SKM-1 (cell line): ENCODE results near the gene ARHGAP22.
A peak's percentile ranks its signal among the peaks of the same experiment; 100 is the strongest.

Source experiments
- DNase-seq: peaks from one replicate; lab custom pipeline; 2025; ENCODE audit not compliant: unreplicated experiment; lab: John Stamatoyannopoulos, UW

ARHGAP22 gene

DNA sequence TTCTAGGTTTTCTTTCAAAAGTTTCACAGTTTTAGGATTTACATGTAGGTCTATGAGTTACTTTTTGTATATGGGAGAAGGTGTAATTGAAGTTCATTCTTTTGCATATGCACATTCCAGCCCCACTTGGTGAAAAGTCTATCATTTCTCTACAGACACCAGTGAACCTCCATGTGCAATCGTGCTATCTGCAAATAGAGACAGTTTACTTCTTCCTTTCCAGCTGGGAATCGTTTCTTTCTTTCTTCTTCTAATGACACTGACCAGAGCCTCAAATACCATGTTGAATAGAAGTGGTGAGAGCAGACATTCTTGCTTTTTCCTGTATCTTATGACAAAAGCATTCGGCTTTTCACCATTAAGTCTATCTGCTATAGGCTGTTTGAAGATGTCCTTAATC is 122.7 kb downstream of the ARHGAP22 start:
- DNase-seq, result no peak

DNA sequence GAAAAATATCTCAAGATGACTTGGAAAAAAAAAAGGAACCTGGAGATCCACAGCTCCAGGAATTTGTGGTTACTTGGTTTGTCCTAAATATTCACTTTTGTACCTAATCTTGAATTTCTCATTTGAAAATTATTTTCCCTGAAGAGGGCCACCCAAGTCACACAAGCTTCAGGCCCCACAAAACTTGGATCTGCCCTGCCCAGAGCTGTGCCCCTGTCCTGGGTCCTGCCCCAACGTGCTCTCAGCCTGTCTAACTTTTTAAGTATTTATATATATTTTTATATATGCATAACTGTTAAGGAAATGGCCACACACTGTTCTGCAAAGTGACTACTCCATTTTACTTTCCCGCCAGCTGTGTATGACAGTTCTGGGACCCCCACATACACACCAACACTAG is 123.5 kb downstream of the ARHGAP22 start:
- no peak for DNase-seq

DNA sequence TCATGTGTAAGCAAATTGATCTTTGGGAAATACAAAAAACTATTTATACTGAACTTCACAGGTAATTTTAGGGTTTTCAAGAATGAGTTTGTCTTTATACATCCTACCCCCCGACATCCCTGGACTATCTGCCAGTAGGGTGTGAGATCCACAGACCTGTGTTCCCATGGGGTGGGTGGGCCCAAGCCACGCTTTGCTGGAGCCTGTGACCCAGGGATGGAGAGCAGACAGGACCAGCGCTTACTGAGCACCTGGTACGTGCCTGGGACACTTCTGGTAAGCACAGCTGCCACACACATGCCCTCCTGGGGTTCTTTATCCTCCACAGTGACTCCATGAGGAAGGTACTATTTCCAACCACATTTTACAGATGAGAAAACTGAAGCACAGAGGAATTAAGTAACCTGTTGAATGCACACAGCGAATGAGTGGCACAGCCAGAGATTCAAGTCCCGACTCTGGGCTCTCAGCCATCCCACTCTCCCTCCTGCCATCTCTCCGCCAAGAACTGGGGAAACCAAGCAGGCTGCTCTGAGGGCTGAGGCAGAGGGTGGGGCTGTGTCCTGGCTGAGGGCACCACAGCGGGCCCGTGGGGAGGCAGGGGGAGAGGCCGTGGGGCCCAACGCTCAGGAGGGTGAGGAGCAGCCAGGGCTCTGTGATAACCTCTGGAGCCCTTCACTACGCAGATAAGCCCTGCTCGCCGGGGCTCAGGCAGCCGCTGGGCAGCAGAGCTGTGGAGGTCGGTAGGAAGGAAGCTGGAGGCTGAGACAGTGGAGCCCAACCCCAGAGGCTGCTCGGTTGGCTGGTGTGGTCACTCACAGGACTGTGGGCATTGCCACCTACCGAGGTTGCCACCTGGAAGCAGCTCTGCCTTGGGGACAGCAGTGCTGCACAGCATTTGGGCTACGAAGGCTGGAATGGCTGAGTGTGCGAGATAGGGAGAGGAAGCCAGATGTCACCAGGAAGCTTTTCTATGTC is 124.2 kb downstream of the ARHGAP22 start:
- DNase-seq, result no peak

DNA sequence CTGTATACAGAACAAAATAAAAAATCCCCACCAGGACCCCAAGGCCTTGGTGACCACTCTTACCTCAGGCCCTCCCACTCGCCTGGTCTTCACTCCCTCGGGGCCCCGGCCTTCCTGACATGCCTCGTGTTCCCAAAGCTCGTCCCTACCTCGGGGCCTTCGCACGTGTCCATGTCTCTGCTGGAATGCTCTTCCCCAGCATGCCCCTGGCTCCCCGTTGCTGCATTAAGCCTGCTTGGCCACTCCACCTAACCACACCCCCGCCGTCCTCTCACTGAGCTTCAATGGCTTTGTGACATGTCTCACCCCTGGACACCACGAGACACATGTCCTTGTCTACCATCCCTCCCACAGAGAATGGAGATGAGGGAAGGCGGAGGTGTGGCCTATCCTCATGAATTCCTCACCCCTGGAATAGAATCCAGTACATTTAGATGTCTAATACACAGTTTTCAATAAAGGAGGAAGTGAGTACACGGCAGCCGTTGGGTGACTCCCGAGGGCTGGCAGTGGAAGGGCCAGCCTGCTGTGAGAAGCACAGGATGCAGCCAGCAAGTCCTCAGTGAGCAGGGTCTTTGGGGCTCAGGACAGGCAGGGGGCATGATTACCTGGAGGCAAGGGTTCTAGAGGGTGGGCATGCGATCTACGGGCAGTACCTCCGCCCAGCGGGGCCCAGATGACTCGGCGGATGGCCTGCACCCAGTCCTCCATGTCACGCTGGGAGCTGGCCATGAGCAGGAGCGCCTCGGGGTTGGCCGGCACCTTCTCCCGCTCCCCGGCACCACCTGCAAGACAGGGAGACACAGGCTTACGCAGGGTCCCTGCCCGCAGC is 125.7 kb downstream of the ARHGAP22 start:
- no peak for DNase-seq

DNA sequence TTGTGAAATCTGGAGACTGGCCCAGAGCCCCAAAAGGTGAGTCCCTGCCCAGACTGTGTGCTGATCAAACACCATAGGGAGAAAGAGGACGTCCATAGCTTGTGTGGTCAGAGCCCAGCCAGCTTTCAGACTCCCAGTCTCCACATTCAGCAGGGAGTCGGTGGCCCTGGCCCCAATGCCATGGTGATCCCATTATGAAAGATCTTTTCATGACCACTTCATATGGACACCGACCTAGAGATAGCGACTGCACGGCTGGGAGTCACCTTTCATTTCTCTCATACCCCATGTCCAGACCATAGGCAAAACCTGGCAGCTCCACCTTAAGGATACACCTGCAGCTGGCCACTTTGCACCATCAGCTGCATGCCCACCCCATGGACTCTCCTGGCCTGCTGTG is 126.4 kb downstream of the ARHGAP22 start:
- DNase-seq, result no peak

DNA sequence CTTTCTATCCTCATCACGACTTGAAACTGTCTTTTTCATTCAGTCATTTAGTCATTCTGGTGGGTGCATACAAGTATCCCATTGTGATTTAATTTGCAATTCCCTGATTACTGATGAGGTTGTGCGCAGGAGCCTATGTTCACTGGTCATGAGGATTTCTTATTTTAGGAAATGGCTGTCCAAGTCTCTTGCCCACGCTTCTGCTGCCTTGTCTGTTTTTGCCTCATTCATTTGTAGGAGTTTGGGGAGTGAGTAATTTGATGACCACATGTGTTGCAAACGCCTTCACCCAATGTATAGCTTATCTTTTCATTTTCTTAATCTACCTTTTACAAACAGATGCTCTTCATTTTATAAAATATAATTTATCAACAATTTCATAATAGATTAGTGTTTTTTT is 127.3 kb downstream of the ARHGAP22 start:
- no peak for DNase-seq

DNA sequence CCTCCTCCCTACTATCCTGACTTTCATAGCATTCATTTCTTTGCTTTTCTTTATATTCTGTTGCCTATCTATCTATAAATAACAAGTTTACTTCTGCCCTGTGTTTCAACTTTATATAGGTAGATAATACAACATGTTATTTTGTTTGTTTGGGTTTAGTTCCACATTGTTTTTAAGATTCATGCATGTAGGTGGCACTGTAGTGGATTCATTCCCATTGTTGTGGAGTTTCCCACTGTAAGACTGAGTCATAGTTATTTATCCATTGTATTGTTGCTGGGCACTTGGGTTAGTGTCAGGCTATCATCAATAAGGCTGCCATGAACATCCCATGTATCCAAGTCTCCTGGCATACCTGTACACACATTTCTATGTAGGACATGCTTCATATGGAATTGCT is 127.7 kb downstream of the ARHGAP22 start:
- DNase-seq, result no peak

DNA sequence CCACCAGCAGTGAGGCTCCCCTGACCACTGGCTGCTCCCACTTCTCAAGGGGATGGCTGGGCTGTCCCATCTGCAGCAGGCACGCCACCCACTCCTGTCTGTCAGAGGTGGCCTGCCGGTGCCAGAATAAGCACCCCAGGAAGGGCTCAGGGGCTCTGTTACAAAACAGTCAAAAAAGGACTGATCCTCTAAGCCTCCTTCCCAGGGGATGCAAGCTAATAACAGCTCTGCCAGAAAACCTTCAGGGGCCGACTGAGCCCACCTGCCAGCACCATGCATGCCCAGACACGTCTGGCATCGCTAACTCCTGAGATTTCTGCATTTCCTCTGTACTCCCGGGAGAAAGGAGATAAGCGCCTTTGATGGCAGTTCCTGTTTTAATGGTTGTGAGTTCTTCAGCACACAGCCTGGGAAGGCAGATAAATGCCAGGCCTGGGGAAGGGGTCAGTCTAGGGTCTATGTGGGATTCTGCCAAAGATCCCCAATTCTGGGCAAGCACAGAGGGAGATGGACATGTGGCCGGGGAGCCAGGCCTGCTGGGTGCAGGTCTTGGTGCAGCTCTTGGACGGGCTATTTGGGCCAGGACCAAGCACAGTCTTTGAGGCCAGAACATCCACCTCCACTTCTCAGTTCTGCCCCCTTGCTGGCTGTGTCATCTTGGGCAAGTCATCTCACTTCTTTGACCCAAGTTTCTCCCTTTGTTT is 128.4 kb downstream of the ARHGAP22 start:
- DNase-seq, result no peak

DNA sequence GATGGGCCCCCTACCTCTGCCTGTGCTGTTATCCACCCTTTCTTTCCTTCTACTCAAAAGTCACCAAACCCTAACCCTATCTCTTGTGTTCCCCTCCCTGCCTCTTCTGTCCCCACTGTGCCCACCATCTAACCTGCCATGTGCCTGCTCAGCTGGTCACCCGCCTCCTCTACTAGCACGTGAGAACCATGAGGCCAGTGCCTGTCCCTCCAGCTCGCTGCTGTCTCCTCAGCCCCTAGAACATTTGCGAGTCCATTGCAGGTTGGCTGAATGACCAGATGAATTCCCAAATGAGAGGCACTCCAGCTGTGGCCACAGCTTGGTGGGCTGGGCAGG is 129.0 kb downstream of the ARHGAP22 start:
- no peak for DNase-seq

DNA sequence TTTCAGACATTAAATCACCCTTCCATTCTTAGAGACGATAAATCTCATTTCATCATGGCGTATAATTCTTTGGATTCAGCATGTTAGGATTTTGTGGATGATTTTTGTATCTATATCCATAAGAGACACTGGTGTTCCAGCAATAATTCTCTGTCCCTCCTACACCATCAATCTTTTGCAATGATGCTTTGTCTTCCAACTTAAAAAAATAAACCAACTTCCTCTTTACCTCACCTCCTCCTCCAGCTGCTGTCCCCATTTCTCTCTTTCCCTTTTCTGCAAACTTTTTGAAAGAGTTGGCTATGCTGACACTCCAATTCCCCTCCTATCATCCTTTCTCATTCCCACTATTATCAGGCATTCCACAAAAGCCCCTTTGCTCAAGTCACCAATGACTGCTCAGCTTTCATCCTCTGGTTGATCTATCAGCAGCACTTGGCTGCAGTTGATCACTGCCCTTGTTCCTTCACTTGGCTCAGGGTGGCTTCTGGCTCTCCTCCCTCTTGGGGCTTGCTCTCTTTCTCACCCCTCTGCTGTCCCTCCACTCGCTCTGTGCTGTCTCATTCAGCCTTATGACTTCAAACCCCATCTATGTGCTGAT is 130.0 kb downstream of the ARHGAP22 start:
- peak; percentile 20 for DNase-seq

DNA sequence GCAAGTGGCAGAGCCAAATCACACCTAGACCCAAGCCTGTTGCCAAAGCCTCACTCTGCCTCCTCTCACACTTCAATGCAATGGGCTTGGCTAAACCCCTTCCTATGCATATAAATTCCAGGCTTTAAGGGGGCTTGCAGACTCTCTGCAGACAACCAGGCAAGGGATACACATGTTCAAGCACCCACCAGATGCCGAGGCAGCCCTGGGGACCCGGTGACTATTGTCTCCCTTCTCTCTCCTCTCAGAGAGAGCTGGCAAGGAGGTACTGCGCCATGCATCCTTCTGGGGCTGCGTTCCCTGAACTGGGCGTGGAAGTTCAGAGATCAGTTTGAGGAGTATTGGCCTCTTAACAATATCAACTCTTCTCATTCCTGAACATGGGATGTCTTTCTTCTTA is 131.2 kb downstream of the ARHGAP22 start:
- DNase-seq, result no peak

DNA sequence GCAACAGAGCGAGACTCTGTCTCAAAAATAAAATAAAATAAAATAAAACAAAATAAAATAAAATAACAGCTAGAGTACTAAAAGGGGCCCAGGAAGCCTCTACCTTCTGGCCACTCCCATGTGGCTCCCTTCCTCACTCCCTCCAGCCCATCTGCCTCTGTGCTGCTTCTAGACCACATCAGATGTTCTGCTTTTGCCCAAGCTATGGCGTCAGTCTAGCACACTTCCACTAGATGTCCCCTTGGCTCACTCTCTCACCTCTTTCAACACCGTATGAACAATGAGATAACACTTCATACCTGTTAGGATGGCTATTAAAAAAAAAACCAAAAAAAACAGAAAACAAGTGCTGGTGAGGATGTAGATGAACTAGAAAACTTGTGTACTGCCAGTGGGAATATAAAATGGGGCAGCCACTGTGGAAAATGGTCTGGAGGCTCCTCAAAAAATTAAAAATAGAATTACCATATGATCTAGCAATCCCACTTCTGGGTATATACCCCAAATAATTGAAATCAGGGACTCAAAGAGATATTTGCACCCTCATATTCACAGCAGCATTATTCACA is 132.3 kb downstream of the ARHGAP22 start:
- no peak for DNase-seq

DNA sequence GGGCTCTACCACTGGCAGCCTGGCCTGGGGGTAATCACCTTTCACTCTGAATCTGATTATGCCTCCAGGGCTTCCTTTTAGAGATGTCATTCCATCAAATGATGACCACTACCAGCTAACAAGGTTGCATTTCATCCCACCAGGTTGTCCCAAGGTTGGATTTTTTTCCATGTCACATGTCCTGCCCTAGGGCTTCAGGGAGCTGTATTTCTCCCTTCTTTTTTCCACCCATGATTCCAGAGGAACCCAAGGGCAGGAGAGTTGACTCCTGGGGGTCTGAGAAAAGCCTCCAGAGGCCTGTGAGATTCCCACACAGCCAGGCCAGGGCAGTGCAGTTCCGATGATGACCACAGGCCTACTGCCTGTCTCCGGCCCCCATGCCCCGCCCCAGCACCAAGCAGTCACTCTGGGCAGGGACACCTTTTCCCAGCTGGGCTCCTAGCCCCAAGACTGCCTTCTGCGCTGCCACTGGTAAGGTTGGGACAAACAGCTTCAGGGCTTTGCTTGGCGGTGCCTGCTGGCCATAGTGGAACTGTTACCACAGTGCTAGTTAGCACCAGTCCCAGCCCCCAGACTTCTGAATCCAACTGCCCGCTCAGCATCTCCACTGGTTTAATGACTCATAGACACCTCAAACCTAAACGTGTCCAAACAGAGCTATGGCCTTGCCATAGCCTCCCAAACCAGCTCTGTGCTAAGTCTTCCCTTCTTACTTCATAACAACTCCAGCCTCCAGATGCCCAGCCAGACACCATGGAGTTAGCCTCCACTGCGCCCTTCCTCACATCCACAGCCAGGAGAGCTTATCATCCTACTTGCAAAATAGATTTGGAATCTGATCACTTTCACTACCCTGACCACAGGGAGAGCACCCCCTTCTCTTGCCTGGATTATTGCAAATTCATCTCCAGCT is 133.7 kb downstream of the ARHGAP22 start:
- DNase-seq, result no peak

DNA sequence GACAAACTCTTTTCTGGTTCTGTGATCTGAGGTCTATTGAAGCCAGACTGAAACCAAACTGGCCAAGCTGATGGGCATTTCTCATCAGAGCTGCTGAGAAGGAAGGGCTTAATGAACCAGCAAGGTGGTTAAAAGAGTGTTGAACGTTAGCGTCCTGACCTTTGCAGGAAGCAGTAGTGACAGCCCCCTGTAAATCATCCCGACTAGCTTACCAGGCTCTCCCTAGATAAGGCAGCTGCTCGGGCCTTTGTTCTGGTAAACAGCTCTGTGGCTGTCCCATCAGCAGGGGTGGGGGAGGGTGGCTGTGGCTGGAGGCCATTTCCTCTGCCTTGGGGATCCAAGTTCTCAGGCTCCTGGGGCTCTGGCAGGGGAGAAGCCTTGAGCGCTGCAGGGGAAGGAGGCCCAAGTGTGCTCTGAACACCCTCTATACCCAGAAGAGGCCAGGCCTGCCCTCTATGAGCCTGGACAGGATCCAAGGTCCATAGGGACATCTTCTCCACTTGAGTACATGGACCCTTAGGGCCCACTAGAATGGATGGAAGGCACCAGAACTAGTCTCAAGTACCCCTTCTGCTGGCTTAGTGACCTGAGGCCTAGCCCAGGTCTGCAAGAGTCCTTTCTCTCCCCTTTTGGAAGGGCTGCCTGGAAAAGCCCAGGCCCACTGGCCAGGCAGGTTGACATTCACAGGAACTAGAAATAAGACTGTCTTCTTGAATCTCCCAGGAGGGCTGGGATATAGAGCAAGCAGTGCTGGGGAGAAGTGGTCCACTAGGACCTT is 134.6 kb downstream of the ARHGAP22 start:
- no peak for DNase-seq

DNA sequence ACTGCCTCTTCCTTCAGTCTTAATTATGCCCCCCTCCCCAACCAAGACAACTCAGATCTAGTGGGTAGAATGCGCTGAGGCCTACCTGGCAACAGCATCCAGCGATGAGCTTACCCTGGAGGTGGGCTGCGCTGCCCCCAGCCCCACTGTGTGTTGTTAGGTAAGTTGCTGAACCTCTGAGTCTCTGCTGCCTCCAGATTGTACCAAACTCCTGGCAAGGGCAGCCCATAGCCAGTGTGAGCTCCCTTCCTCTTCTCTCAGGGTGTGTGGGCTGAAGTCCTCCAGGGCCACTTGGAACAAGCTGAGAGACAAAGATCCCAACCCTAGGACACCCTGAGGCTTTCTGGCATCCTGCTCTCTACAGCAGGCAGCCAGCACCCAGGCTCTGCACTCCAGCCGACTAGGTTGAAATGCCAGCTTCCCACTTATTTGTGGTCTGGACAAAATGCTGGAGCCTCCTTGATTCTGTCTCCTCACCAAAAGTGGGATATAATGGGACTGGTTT is 135.3 kb downstream of the ARHGAP22 start:
- no peak for DNase-seq

DNA sequence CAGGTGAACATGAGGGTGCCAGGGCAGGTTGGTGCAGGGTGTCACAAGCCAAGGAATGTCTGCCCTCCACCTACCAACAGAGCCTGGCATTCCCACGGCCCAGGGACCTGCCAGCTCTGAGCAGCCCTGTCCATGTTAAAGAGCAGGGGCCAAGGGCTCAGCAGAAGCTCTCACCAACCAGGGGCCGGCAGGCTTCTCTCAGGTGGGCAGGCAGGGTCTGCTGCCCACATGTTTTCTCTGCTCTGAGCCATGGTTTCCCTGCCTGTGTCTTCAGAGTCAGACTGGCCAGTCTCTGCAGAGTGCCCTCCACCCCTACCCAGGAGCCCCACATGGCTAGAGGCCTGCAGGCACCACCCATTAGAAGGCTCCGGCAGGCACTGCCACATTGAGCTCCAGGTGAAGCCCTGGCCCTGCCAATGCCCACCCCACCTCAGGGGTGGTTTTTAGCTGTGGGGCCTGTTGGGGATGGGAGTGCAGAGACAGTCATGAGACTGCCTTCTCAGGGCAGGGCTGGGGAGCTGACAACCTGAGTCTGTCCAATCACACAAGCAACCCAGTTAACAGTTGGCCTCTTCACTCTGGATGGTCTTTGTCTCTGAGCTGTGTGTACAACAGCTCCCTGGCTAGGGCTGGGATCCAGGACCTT is 135.9 kb downstream of the ARHGAP22 start:
- DNase-seq, result no peak

DNA sequence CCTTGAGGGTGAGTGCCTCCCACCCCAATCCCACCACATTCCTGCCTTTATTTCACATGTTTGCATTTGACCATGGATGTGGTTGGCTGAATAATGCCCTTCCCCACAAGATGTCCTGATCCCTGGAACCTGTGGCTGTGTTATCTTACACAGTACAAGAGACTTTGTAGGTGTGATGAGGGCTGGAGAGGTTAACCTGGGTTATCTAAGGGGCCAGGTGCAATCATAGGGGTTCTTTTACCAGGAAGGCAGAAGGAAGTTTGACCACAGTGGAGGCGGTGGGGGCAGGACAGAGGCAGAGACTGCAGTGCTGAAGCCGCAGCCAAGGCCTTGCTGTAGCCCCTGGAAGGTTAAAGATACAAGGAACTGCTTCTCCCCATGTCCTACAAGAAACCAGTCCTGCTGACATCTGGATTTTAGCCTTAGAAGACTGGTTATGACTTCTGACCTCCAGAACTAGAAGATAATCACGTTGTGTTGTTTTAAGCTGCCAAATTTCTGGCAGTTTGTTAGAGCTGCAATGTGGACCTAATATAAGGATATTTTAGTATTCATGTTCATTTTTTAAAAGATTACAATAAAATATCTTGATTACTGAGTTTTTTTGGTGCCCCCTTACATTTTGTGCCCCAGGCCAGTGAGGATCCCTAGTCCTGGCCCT is 136.6 kb downstream of the ARHGAP22 start:
- DNase-seq, result no peak

DNA sequence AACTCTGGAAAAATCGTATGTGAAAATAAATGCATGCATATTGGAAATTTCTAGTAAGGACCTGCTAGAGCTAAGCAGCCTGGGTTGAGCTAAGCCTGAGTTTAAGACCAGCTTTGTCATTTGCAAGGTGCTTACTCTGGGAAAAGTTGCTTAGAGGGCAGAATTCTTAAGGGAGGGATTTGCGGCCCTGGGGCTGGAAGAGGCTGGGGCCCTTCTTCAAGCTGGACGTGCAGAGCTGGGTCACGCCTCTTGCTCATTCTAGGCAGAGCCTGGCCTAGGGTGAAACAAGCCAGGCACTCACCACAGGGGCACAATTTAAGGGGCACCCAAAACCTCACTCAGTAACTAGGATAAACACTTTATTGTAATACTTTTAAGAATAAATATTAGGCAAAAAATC is 137.2 kb downstream of the ARHGAP22 start:
- no peak for DNase-seq
